ENCODE results near the gene FSTL4. TPM values are rescaled to one million over a fixed set of nuclear protein-coding genes. Genes with fewer than 3 reads are reported as not detected.

FSTL4 gene
- total RNA-seq, 1 experiment from 2014 or later, result not detected

- no peak for DNase-seq
- H3K27ac Mint-ChIP-seq (ENCODE audit: unreplicated experiment), result no peak overlapping the region
- no TSS peak for BruUV-seq (replicated peaks)
- intact Hi-C loops (cut with micrococcal nuclease; ENCODE audit: unreplicated experiment), result no loop called here
- H3K4me3 Mint-ChIP-seq (ENCODE audit: low read depth, unreplicated experiment), result no peak overlapping the region
- CTCF ChIA-PET, result interaction anchor here (0.6 kb wide), 1 partner anchor 12 kb away, joined by 3 read pairs; no protein-coding TSS in a partner anchor
- H3K27me3 Mint-ChIP-seq (ENCODE audit: unreplicated experiment), result peaks cover 61% of the 10 kb centered on the region
- no peaks in the 10 kb centered on the region for H3K4me1 Mint-ChIP-seq (ENCODE audit: low read depth, unreplicated experiment)
- no peaks in the 10 kb centered on the region for H3K9me3 Mint-ChIP-seq (ENCODE audit: low read depth, unreplicated experiment)
- TF ChIP-seq CTCF (IDR thresholded peaks at IDR 0.05; ENCODE audit: unreplicated experiment), result no peak
- no peaks in the 10 kb centered on the region for H3K36me3 Mint-ChIP-seq (ENCODE audit: insufficient read depth, unreplicated experiment)
These were observed 125.2 kb downstream of the FSTL4 start for GRCh38 chr5:133487093-133487492.

- no peaks in the 10 kb centered on the region for H3K4me1 Mint-ChIP-seq (ENCODE audit: low read depth, unreplicated experiment)
- TF ChIP-seq CTCF (IDR thresholded peaks at IDR 0.05; ENCODE audit: unreplicated experiment), result no peak
- H3K9me3 Mint-ChIP-seq (ENCODE audit: low read depth, unreplicated experiment), result no peaks in the 10 kb centered on the region
- no peak overlapping the region for H3K27ac Mint-ChIP-seq (ENCODE audit: unreplicated experiment)
- intact Hi-C loops (cut with micrococcal nuclease; ENCODE audit: unreplicated experiment), result no loop called here
- no peaks in the 10 kb centered on the region for H3K36me3 Mint-ChIP-seq (ENCODE audit: insufficient read depth, unreplicated experiment)
- no peak overlapping the region for H3K4me3 Mint-ChIP-seq (ENCODE audit: low read depth, unreplicated experiment)
- no peak for DNase-seq
- CTCF ChIA-PET, result interaction anchor here (0.5 kb wide), 1 partner anchor 855 kb away, joined by 3 read pairs; no protein-coding TSS in a partner anchor
- BruUV-seq (replicated peaks), result no TSS peak
- H3K27me3 Mint-ChIP-seq (ENCODE audit: unreplicated experiment), result peaks cover 72% of the 10 kb centered on the region
These were observed 126.9 kb downstream of the FSTL4 start for GRCh38 chr5:133485468-133485867.

GRCh38 chr5:133483406-133484090 is 128.8 kb downstream of the FSTL4 start:
- no peaks in the 10 kb centered on the region for H3K36me3 Mint-ChIP-seq (ENCODE audit: insufficient read depth, unreplicated experiment)
- CTCF ChIA-PET, result no interaction called here
- no TSS peak for BruUV-seq (replicated peaks)
- H3K27ac Mint-ChIP-seq (ENCODE audit: unreplicated experiment), result no peak overlapping the region
- H3K4me3 Mint-ChIP-seq (ENCODE audit: low read depth, unreplicated experiment), result no peak overlapping the region
- no peaks in the 10 kb centered on the region for H3K4me1 Mint-ChIP-seq (ENCODE audit: low read depth, unreplicated experiment)
- TF ChIP-seq CTCF (IDR thresholded peaks at IDR 0.05; ENCODE audit: unreplicated experiment), result no peak
- H3K27me3 Mint-ChIP-seq (ENCODE audit: unreplicated experiment), result peaks cover 92% of the 10 kb centered on the region
- H3K9me3 Mint-ChIP-seq (ENCODE audit: low read depth, unreplicated experiment), result no peaks in the 10 kb centered on the region
- DNase-seq, result no peak
- intact Hi-C loops (cut with micrococcal nuclease; ENCODE audit: unreplicated experiment), result no loop called here

- Mint-ChIP-seq H3K4me3 (ENCODE audit: low read depth, unreplicated experiment) (no peak overlapping the region), H3K9me3 (ENCODE audit: low read depth, unreplicated experiment) (no peaks in the 10 kb centered on the region), H3K27me3 (ENCODE audit: unreplicated experiment) (peaks cover 94% of the 10 kb centered on the region), H3K36me3 (ENCODE audit: insufficient read depth, unreplicated experiment) (no peaks in the 10 kb centered on the region), H3K4me1 (ENCODE audit: low read depth, unreplicated experiment) (no peaks in the 10 kb centered on the region), H3K27ac (ENCODE audit: unreplicated experiment) (no peak overlapping the region)
- intact Hi-C loops (cut with micrococcal nuclease; ENCODE audit: unreplicated experiment), result no loop called here
- TF ChIP-seq CTCF (IDR thresholded peaks at IDR 0.05; ENCODE audit: unreplicated experiment), result no peak
- CTCF ChIA-PET, result no interaction called here
- DNase-seq, result no peak
- BruUV-seq (replicated peaks), result no TSS peak
These were observed 130.3 kb downstream of the FSTL4 start for GRCh38 chr5:133482028-133482427.
